A673 (cell line): ENCODE measurements around the gene NBEA. TPM values are rescaled to one million over a fixed set of nuclear protein-coding genes. Genes with fewer than 3 reads are reported as not detected.

Source experiments
- BruUV-seq: library from RNA; stranded (reverse); fragments of 400-500 nt; replicated peaks from 2 replicates; lab custom pipeline; 2021; lab: Mats Ljungman, UMichigan
- CTCF ChIA-PET: fragments of 300-600 bp; sonication (Branson Sonifier 250); formaldehyde crosslinking; loops from one replicate; lab custom pipeline; 2022; ENCODE audit warnings: antibody characterized with exemption; lab: Charles Lee
- POLR2A ChIA-PET: fragments of 300-600 bp; sonication (Branson Sonifier 250); formaldehyde crosslinking; loops from one replicate; lab custom pipeline; 2022; ENCODE audit warnings: antibody characterized with exemption; ENCODE audit not compliant: low non-redundant PET; lab: Charles Lee
- DNase-seq: peaks from one replicate; pipeline ENCODE4 v3.0.0-alpha.2; 2015; ENCODE audit warnings: low spot score
- H3K27ac ChIP-seq: fragments of 200-600 bp; sonication (generic); 2 replicates; pipeline ENCODE4 v1.5.1; 2016; ENCODE audit warnings: mixed run types, low read depth, mild to moderate bottlenecking, mixed read lengths, antibody characterized with exemption, low read length; ENCODE audit not compliant: poor library complexity, severe bottlenecking
- H3K27me3 ChIP-seq: fragments of 200-600 bp; sonication (generic); replicated peaks from 2 replicates; pipeline ENCODE4 v1.6.1; 2017; ENCODE audit warnings: mixed run types, low read depth, mild to moderate bottlenecking, mixed read lengths, antibody characterized with exemption, low read length; ENCODE audit not compliant: insufficient read depth, poor library complexity
- H3K36me3 ChIP-seq: fragments of 200-600 bp; sonication (generic); 2 replicates; pipeline ENCODE4 v1.6.1; 2016; ENCODE audit warnings: mixed run types, mild to moderate bottlenecking, mixed read lengths, antibody characterized with exemption, low read length; ENCODE audit not compliant: insufficient read depth, poor library complexity, severe bottlenecking
- H3K4me1 ChIP-seq: fragments of 200-600 bp; sonication (generic); 2 replicates; pipeline ENCODE4 v1.6.1; 2017; ENCODE audit warnings: mixed run types, mild to moderate bottlenecking, mixed read lengths, antibody characterized with exemption, low read length; ENCODE audit not compliant: insufficient read depth, poor library complexity, severe bottlenecking
- H3K4me3 ChIP-seq: fragments of 200-600 bp; sonication (generic); 2 replicates; pipeline ENCODE4 v1.5.1; 2016; ENCODE audit warnings: low read depth, mixed run types, mild to moderate bottlenecking, mixed read lengths, low read length; ENCODE audit not compliant: poor library complexity, severe bottlenecking
- H3K9me3 ChIP-seq: fragments of 200-600 bp; sonication (generic); 2 replicates; pipeline ENCODE4 v1.6.1; 2016; ENCODE audit warnings: mixed run types, low read depth, mild to moderate bottlenecking, mixed read lengths, antibody characterized with exemption, low read length; ENCODE audit not compliant: poor library complexity, severe bottlenecking
- CTCF ChIP-seq: fragments of 300-800, 200-600 bp; sonication (generic); conservative IDR thresholded peaks from 2 replicates; pipeline ENCODE4 v1.5.1; 2017; ENCODE audit warnings: low read depth, mild to moderate bottlenecking, antibody characterized with exemption, low read length, moderate library complexity, mixed read lengths
- EZH2 ChIP-seq: fragments of 200-600 bp; sonication (generic); IDR thresholded peaks from 2 replicates; pipeline ENCODE4 v1.6.1; 2017; ENCODE audit warnings: borderline replicate concordance, low read depth, mild to moderate bottlenecking, mixed read lengths, antibody characterized with exemption, low read length; ENCODE audit not compliant: poor library complexity, severe bottlenecking
- intact Hi-C: fragments of 100-400 bp; cut with micrococcal nuclease; formaldehyde crosslinking; loops from one replicate; pipeline ENCODE4 v1.10.0; 2022; ENCODE audit not compliant: unreplicated experiment
- total RNA-seq: library from RNA; stranded (reverse); gene quantifications from 2 replicates; pipeline ENCODE4 v1.2.3, GENCODE V29; 2021

NBEA gene
- total RNA-seq, 1 experiment from 2014 or later: 4.2 TPM

DNA sequence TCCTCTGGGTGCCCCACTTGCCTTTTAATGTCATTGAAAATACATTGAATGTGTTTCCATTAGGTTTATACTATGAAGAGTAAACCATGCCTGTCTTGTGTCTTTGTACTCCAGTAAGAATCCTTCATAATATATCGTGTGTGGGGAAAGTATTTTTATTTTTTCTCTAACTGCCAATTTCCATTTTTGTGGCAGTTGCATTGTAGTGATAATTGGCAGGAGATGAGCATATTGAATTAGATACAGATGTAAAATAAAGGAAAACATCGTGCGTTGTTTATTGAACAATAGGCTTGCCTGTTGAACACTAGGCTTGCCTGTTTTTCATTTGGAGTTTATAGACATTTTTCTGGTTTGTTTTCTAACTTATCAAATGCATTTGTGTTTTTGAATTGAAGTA is 218.8 kb downstream of the NBEA start:
- no peak for TF ChIP-seq EZH2
- no peak for TF ChIP-seq CTCF
- Histone ChIP-seq H3K27me3 (no peaks in the 10 kb centered on the region), H3K4me3 (no peak overlapping the region), H3K36me3 (no peaks in the 10 kb centered on the region), H3K27ac (no peak overlapping the region), H3K9me3 (no peaks in the 10 kb centered on the region), H3K4me1 (no peaks in the 10 kb centered on the region)
- BruUV-seq: no TSS peak
- POLR2A ChIA-PET: no interaction called here
- intact Hi-C loops: loop anchor here (5.0 to 10.0 kb wide), 2 partner anchors 801 to 1086 kb away; no protein-coding TSS in a partner anchor
- no peak for DNase-seq
- CTCF ChIA-PET: no interaction called here

- ChIA-PET POLR2A (no interaction called here), CTCF (no interaction called here)
- Histone ChIP-seq H3K9me3 (no peaks in the 10 kb centered on the region), H3K27ac (no peak overlapping the region), H3K4me3 (no peak overlapping the region), H3K4me1 (no peaks in the 10 kb centered on the region), H3K36me3 (no peaks in the 10 kb centered on the region), H3K27me3 (no peaks in the 10 kb centered on the region)
- DNase-seq: no peak
- no peak for TF ChIP-seq CTCF
- no peak for TF ChIP-seq EZH2
- intact Hi-C loops: loop anchor here (2.0 to 10.0 kb wide), 3 partner anchors 800 to 1288 kb away; no protein-coding TSS in a partner anchor
- BruUV-seq: no TSS peak
Measured at GRCh38 chr13:35162420-35162819, 220.3 kb downstream of the NBEA start.

DNA sequence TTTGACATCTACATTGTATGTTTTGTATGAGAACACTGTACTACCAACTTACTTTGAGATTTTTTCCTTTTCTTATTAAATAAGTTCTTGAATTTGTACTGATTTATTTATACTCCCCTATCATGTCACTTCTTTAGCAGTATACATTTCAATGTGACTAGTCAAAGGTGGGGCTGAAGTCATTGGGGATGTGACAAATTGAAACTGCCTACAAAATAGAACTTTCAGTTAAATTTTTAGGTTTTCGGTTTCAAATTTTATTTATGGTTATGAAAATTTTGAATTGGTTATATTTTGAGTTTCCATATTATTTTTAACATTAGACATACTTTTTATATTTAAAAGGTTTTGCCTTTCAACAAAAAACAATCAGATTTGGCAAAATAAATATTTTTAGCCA is 221.6 kb downstream of the NBEA start:
- ChIA-PET CTCF (no interaction called here), POLR2A (no interaction called here)
- no TSS peak for BruUV-seq
- intact Hi-C loops: loop anchor here (2.0 to 10.0 kb wide), 4 partner anchors 799 to 1289 kb away; no protein-coding TSS in a partner anchor
- Histone ChIP-seq H3K4me3 (no peak overlapping the region), H3K4me1 (no peaks in the 10 kb centered on the region), H3K9me3 (no peaks in the 10 kb centered on the region), H3K27me3 (no peaks in the 10 kb centered on the region), H3K27ac (no peak overlapping the region), H3K36me3 (no peaks in the 10 kb centered on the region)
- TF ChIP-seq CTCF (no peak), EZH2 (no peak)
- no peak for DNase-seq
